Thoracic aorta (tissue), 2 donors: ENCODE measurements around the gene NDUFAF8. TPM values are rescaled to one million over a fixed set of nuclear protein-coding genes. Genes with fewer than 3 reads are reported as not detected.

ENCODE experiments used
- ATAC-seq: fragments of 150-250 bp; one replicate; pipeline ENCODE4 v1.8.0; 2017; ENCODE audit warnings: low read depth; ENCODE audit not compliant: insufficient number of reproducible peaks, low FRiP score
- DNase-seq: peaks from one replicate; pipeline ENCODE4 v3.0.0-alpha.2; 2020; ENCODE audit warnings: low spot score
- H3K27ac ChIP-seq, 2 donors: fragments of 200-600 bp; sonication (generic); 1 replicate in 1 of 2; 2 replicates in 1 of 2; pipeline ENCODE4 v1.5.1; 2016; ENCODE audit warnings: mild to moderate bottlenecking in 2 of 2, moderate library complexity in 2 of 2
- H3K27me3 ChIP-seq: fragments of 200-600 bp; sonication (generic); replicated peaks from 2 replicates; pipeline ENCODE4 v1.6.0; 2016; ENCODE audit warnings: mild to moderate bottlenecking; ENCODE audit not compliant: insufficient read depth
- H3K36me3 ChIP-seq: fragments of 200-600 bp; sonication (generic); one replicate; pipeline ENCODE4 v1.5.1; 2016
- H3K4me1 ChIP-seq, 2 donors: fragments of 200-600 bp; sonication (generic); 1 replicate in 1 of 2; 2 replicates in 1 of 2; pipeline versions ENCODE4 v1.5.1 to v1.6.0; 2016; ENCODE audit warnings: low read depth in 2 of 2, mild to moderate bottlenecking in 1 of 2; ENCODE audit not compliant: control insufficient read depth in 1 of 2
- H3K4me3 ChIP-seq: fragments of 200-600 bp; sonication (generic); 2 replicates; pipeline ENCODE4 v1.5.1; 2016; ENCODE audit warnings: mild to moderate bottlenecking
- H3K9me3 ChIP-seq: fragments of 200-600 bp; sonication (generic); 2 replicates; pipeline ENCODE4 v1.5.1; 2016
- total RNA-seq, 2 donors: library from RNA; depleted of rRNA; stranded (reverse); fragments of >200 nt; gene quantifications; one replicate each; pipeline versions ENCODE4 v1.1.0 to v1.2.3, GENCODE V29; 2016
- TF ChIP-seq, protein P1 (sequence below): fragments of 200-600 bp; sonication (generic); IDR thresholded peaks from one replicate; pipeline ENCODE4 v1.5.1; 2019; ENCODE audit warnings: antibody characterized with exemption

The NDUFAF8 gene
- total RNA-seq, 2 donors from 2014 or later = 17.8 to 19.5 TPM

DNA sequence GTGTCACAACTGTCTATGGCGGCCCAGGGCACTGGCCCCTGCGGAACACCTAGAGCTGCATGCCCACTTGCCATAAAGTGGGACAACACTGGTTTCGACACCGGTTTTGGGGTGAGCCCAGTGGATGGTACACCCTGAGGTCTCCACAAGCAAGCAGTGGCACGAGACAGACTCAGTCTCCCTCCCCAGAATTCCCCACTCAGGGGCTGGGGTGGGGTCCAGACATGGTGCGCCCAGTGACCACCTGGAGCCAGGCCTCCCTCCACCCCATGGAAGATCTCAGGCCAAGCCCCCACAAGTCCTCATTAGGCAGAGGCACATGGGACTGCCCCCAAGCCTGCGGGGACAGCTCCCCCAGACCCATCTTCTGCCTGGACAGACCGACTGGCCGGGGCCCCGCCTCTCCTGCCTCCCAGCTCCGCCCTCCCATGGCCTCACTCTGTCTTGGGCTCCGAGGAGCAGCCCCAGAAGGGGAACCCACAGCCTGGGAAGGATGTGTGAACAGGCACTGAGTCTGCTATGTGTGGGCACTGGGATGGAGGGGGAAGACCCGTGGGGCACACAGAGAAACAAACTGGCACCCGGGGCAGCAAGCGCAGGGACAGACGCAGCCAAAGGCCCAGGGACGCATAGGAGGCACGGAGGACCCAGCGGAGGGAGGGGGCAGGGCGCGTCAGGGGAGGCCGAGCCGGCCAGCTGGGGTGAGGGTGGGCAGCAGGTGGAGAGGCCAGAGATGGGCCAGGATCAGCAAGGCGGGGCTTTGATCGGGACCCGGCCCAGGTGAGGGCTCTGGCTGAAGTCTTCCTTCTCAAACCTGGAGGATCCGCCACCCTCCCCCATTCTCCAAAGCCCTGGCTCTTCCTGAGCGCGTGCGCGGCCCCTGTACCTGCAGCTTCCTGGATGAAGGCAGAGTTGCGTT lies 3.0 kb upstream of the NDUFAF8 start:
- peaks cover 18 to 27% of the 10 kb centered on the region in 2 donors for H3K4me1 ChIP-seq
- DNase-seq (no peak), ATAC-seq (no peak)
- no peak overlapping the region for H3K4me3 ChIP-seq
- no peak overlapping the region for H3K27ac ChIP-seq
- TF ChIP-seq, protein P1, sequence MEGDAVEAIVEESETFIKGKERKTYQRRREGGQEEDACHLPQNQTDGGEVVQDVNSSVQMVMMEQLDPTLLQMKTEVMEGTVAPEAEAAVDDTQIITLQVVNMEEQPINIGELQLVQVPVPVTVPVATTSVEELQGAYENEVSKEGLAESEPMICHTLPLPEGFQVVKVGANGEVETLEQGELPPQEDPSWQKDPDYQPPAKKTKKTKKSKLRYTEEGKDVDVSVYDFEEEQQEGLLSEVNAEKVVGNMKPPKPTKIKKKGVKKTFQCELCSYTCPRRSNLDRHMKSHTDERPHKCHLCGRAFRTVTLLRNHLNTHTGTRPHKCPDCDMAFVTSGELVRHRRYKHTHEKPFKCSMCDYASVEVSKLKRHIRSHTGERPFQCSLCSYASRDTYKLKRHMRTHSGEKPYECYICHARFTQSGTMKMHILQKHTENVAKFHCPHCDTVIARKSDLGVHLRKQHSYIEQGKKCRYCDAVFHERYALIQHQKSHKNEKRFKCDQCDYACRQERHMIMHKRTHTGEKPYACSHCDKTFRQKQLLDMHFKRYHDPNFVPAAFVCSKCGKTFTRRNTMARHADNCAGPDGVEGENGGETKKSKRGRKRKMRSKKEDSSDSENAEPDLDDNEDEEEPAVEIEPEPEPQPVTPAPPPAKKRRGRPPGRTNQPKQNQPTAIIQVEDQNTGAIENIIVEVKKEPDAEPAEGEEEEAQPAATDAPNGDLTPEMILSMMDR = no peak
- peaks cover 19% of the 10 kb centered on the region for H3K36me3 ChIP-seq
- no peaks in the 10 kb centered on the region for H3K27me3 ChIP-seq
- H3K9me3 ChIP-seq = no peaks in the 10 kb centered on the region

DNA sequence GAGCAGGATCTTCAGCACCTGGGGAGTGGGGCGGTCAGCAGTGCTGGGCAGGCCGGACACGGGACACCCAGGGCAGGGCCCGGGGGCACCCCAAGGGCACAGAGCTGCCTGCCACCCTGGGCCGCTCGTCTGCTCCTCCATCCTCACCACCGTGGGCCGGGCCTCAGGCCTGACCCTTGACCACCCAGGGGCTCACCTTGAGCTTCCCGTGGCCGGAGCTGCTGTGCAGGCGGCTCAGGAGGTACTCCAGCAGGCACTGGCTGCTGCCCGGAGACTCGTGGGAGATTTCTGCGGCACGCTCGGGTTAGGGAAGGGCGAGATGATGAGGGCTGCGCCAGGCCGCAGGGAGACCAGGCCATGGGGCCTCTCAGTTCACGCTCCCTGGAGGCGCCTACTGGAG lies 2.3 kb upstream of the NDUFAF8 start:
- H3K36me3 ChIP-seq = peaks cover 12% of the 10 kb centered on the region
- H3K27ac ChIP-seq = no peak overlapping the region
- ATAC-seq = no peak
- no peak for DNase-seq
- H3K9me3 ChIP-seq = no peaks in the 10 kb centered on the region
- H3K4me1 ChIP-seq = peaks cover 18 to 27% of the 10 kb centered on the region in 2 donors
- TF ChIP-seq, protein P1 = no peak
- H3K27me3 ChIP-seq = no peaks in the 10 kb centered on the region
- H3K4me3 ChIP-seq = no peak overlapping the region

DNA sequence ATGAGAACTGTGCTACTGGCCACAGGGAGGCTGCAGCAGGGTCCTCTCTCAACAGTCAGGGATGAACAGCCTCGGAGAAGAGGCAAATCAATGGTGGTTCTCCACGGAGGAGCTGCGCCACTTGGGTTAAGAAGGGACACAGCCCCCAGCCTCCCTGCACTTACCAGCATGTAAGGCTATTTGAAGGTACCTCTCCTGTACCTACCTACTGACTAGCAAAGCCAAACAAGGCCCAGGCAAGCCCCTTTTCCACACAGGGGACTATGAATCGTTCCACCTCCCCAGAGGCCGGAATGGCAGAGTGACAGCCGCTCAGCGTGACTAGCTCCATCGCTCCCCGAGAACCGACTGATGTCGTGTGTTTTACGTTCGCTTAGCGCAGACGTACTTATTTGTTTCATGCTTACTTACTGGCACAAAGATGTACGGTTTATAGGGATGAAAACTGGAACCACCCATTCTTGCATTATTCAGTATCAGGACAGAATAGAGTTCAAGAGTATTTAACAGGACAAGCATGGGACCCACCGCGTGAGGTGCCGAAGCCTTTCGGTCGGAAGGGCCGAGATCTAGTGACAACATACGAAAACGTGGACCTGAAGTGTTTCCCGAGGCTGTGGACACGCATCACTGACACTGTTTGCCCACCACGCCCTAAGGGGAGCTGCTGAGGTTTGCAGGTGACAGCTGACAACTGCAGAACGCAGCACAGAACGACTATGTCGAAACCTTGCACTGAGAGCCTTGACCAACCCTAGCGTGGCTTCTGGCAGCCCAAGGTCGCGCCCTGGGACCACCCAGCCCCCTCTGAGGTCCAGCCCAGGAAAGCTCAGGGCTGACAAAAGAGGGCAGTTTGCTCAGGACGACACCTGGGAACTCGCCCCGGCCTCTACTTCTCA lies 1.3 kb upstream of the NDUFAF8 start:
- TF ChIP-seq, protein P1 = no peak
- H3K9me3 ChIP-seq = no peaks in the 10 kb centered on the region
- H3K36me3 ChIP-seq = peaks cover 6% of the 10 kb centered on the region
- ATAC-seq = no peak
- H3K4me1 ChIP-seq = peaks cover 18 to 27% of the 10 kb centered on the region in 2 donors
- H3K4me3 ChIP-seq = peak overlapping the region; percentile 94
- no peak for DNase-seq
- no peak overlapping the region for H3K27ac ChIP-seq
- no peaks in the 10 kb centered on the region for H3K27me3 ChIP-seq

DNA sequence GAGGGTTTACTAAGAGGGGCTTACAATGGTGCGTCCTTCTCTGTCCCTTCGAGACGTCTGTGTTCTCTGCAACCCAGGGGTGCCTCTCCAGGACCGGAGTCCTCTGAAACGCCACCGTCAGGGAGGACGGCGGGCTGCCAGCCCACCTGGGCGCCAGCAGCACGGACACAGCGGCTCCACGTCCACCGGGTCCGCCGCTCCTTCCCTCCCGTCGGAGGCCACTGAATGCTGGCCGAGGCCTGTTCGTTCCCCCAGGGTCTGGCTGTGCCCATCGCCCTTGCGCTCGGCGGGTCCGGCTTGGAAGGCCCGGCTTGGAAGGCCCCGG lies 666 bp upstream of the NDUFAF8 start:
- no peaks in the 10 kb centered on the region for H3K9me3 ChIP-seq
- peak overlapping the region; percentile 94 for H3K4me3 ChIP-seq
- peaks cover 6% of the 10 kb centered on the region for H3K36me3 ChIP-seq
- TF ChIP-seq, protein P1 = no peak
- H3K27ac ChIP-seq = peak overlapping the region; percentile 28 to 49
- DNase-seq (no peak), ATAC-seq (no peak)
- H3K4me1 ChIP-seq = peaks cover 18 to 27% of the 10 kb centered on the region in 2 donors
- H3K27me3 ChIP-seq = no peaks in the 10 kb centered on the region
